HepG2 (cell line): ENCODE data around the gene WDR27. TPM values are rescaled to one million over a fixed set of nuclear protein-coding genes. Genes with fewer than 3 reads are reported as not detected.
A peak's percentile ranks its signal among the peaks of the same experiment; 100 is the strongest.

Source experiments
- AKAP8 ChIP-seq: sonication (generic); formaldehyde crosslinking; IDR thresholded peaks from 2 replicates; pipeline ENCODE4 v1.5.1; 2020; ENCODE audit warnings: mild to moderate bottlenecking, missing genetic modification reagents
- ARNT2 ChIP-seq: sonication (generic); formaldehyde crosslinking; IDR thresholded peaks from 2 replicates; pipeline ENCODE4 v1.8.0; 2022; ENCODE audit warnings: mild to moderate bottlenecking, low read depth, missing genetic modification reagents, moderate library complexity
- CBX2 ChIP-seq, 2 experiments: fragments of 200-600 bp in 1 of 2; sonication (generic); formaldehyde crosslinking in 1 of 2; IDR thresholded peaks; 2 replicates each; pipeline versions ENCODE4 v1.7.0 to v1.8.1; 2018 to 2022; ENCODE audit warnings: low read depth in 2 of 2, low read length in 1 of 2, mild to moderate bottlenecking in 1 of 2, missing genetic modification reagents in 1 of 2
- DZIP1 ChIP-seq: sonication (generic); formaldehyde crosslinking; IDR thresholded peaks from 2 replicates; pipeline ENCODE4 v1.5.0; 2020; ENCODE audit warnings: mild to moderate bottlenecking, missing genetic modification reagents
- ELF4 ChIP-seq: sonication (generic); formaldehyde crosslinking; IDR thresholded peaks from 2 replicates; pipeline ENCODE4 v1.5.0; 2020; ENCODE audit warnings: missing genetic modification reagents, mild to moderate bottlenecking, moderate library complexity, borderline replicate concordance
- HDAC1 ChIP-seq: sonication (generic); formaldehyde crosslinking; IDR thresholded peaks from 2 replicates; pipeline ENCODE4 v1.5.1; 2020; ENCODE audit warnings: mild to moderate bottlenecking, missing genetic modification reagents
- MATR3 ChIP-seq: sonication (generic); formaldehyde crosslinking; IDR thresholded peaks from 2 replicates; pipeline ENCODE4 v1.4.0; 2020; ENCODE audit warnings: missing genetic modification reagents
- MAX ChIP-seq: IDR thresholded peaks from 2 replicates; pipeline ENCODE4 v1.6.1; 2012; ENCODE audit warnings: inconsistent platforms
- MIXL1 ChIP-seq: IDR thresholded peaks from 2 replicates; pipeline ENCODE4 v1.6.1; 2016
- NFYB ChIP-seq: sonication (generic); formaldehyde crosslinking; IDR thresholded peaks from 2 replicates; pipeline ENCODE4 v1.4.0; 2020; ENCODE audit warnings: missing genetic modification reagents
- NPAS2 ChIP-seq: sonication (generic); formaldehyde crosslinking; IDR thresholded peaks from 2 replicates; pipeline ENCODE4 v1.8.0; 2022; ENCODE audit warnings: mild to moderate bottlenecking, missing genetic modification reagents, borderline replicate concordance
- PAX8 ChIP-seq: sonication (generic); formaldehyde crosslinking; IDR thresholded peaks from 2 replicates; pipeline ENCODE4 v1.8.0; 2022; ENCODE audit warnings: mild to moderate bottlenecking, missing genetic modification reagents, borderline replicate concordance
- PHF5A ChIP-seq: IDR thresholded peaks from one replicate; pipeline ENCODE4 v1.6.1; 2018; ENCODE audit warnings: low read depth, missing genetic modification reagents; ENCODE audit not compliant: unreplicated experiment
- RAD51 ChIP-seq: fragments of 450-650 bp; IDR thresholded peaks from 2 replicates; pipeline ENCODE4 v1.6.1; 2016; ENCODE audit warnings: borderline replicate concordance
- REST ChIP-seq, 2 experiments: IDR thresholded peaks; 2 replicates each; pipeline ENCODE4 v1.6.1; 2011 to 2012; ENCODE audit warnings: low read length in 2 of 2, borderline replicate concordance in 1 of 2, low read depth in 1 of 2, mild to moderate bottlenecking in 1 of 2, moderate library complexity in 1 of 2
- SP5 ChIP-seq: IDR thresholded peaks from 2 replicates; pipeline ENCODE4 v1.6.1; 2016; ENCODE audit warnings: low read depth, borderline replicate concordance
- SPEN ChIP-seq: sonication (generic); formaldehyde crosslinking; IDR thresholded peaks from 2 replicates; pipeline ENCODE4 v1.5.1; 2020; ENCODE audit warnings: low read depth, mild to moderate bottlenecking, missing genetic modification reagents
- TEF ChIP-seq: sonication (generic); formaldehyde crosslinking; IDR thresholded peaks from 2 replicates; pipeline ENCODE4 v1.5.0; 2020; ENCODE audit warnings: missing genetic modification reagents
- ZBTB21 ChIP-seq: sonication (generic); formaldehyde crosslinking; IDR thresholded peaks from 2 replicates; pipeline ENCODE4 v1.4.0; 2020; ENCODE audit warnings: missing genetic modification reagents
- ZBTB43 ChIP-seq: sonication (generic); formaldehyde crosslinking; conservative IDR thresholded peaks from 2 replicates; pipeline ENCODE4 v1.4.0; 2020; ENCODE audit warnings: missing genetic modification reagents
- polyA plus RNA-seq, 8 experiments: library from polyadenylated mRNA; depleted of rRNA in 3 of 8; stranded (reverse) in 7 of 8; unstranded in 1 of 8; fragments of >200 nt; fragmentation: Illumina TruSeq in 4 of 8; extraction: Trizol in 4 of 8; gene quantifications; 2 replicates each; pipeline versions ENCODE4 v1.2.1 to v1.2.3, GENCODE V29; 2011 to 2016; ENCODE audit warnings: low read depth in 4 of 8, missing spikeins in 1 of 8, mixed read lengths in 1 of 8; ENCODE audit not compliant: insufficient read depth in 1 of 8
- total RNA-seq, 5 experiments: library from RNA; depleted of rRNA; stranded (reverse); fragments of >200 nt; fragmentation: Illumina TruSeq; extraction: Trizol; gene quantifications; 2 replicates each; pipeline ENCODE4 v1.2.3, GENCODE V29; 2016; ENCODE audit warnings: low read depth in 1 of 5

The WDR27 gene
- total and polyA plus RNA-seq, 2 of the 13 experiments (the other 11 are each of a cell fraction or from before 2014, with no cell fraction given): 34.1 to 80.3 TPM

GRCh38 chr6:169725125-169726048 is 23.6 kb upstream of the WDR27 start (continued):
- TF ChIP-seq ZBTB43: peak; percentile 75
- peak; percentile 93; the same call in 1 of the 2 replicates for TF ChIP-seq NPAS2 (CRISPR knock-in tag)
- no peak for TF ChIP-seq ARNT2 (CRISPR knock-in tag)
- peak; percentile 84; the same call in 1 of the 2 replicates for TF ChIP-seq TEF
- peak; percentile 10; the same call in 1 of the 2 replicates for TF ChIP-seq DZIP1 (CRISPR knock-in tag)
- TF ChIP-seq HDAC1 (CRISPR knock-in tag): peak; percentile 54
- TF ChIP-seq PHF5A (CRISPR knock-in tag): peak; percentile 57
- peak in 1 of 2 experiments; percentile 41; a peak in 2 of 4 replicates for TF ChIP-seq REST (IDR thresholded peaks at IDR 0.05; ENCODE audit: borderline replicate concordance in 1 of 2, low read depth in 1 of 2, low read length in 2 of 2)
- no peak; the same call in 1 of the 2 replicates for TF ChIP-seq ELF4 (CRISPR knock-in tag)
- peak; percentile 57 for TF ChIP-seq ZBTB21 (CRISPR knock-in tag)
- TF ChIP-seq MAX: peak; percentile 90
- TF ChIP-seq MIXL1 (CRISPR knock-in tag): peak; percentile 97
- TF ChIP-seq AKAP8: 0 out of 2 replicates have a peak, but pooled peaks have one; percentile 15
- TF ChIP-seq NFYB (CRISPR knock-in tag): no peak
- TF ChIP-seq RAD51: no peak
- peak; percentile 90 for TF ChIP-seq SP5 (CRISPR knock-in tag)
- no peak for TF ChIP-seq MATR3
- TF ChIP-seq CBX2 (IDR thresholded peaks at IDR 0.05; ENCODE audit: low read depth, low read length): no peak
- TF ChIP-seq CBX2 (CRISPR knock-in tag; IDR thresholded peaks at IDR 0.05; ENCODE audit: low read depth): 0 out of 2 replicates have a peak, but pooled peaks have one; percentile 75
- no peak for TF ChIP-seq PAX8
- peak; percentile 39; the same call in 1 of the 2 replicates for TF ChIP-seq SPEN (CRISPR knock-in tag)
